Colonic mucosa (tissue), 4 donors: ENCODE measurements around the gene SH3RF2. TPM values are rescaled to one million over a fixed set of nuclear protein-coding genes. Genes with fewer than 3 reads are reported as not detected.
"Not testable (repeated sequence)": the region's sequence is repeated elsewhere in the genome, so short reads cannot be mapped to it uniquely, and the experiment has no call there.

Source experiments
- DNase-seq: peaks from one replicate; pipeline ENCODE4 v3.0.0-alpha.2; 2020
- H3K27ac ChIP-seq: fragments of 200-600 bp; one replicate; pipeline ENCODE4 v1.8.0; 2021
- H3K27me3 ChIP-seq: fragments of 200-600 bp; one replicate; pipeline ENCODE4 v1.8.0; 2021
- H3K36me3 ChIP-seq: fragments of 200-600 bp; one replicate; pipeline ENCODE4 v1.8.0; 2021
- H3K4me1 ChIP-seq: fragments of 200-600 bp; one replicate; pipeline ENCODE4 v1.8.0; 2021; ENCODE audit warnings: mild to moderate bottlenecking
- H3K4me3 ChIP-seq: fragments of 200-600 bp; one replicate; pipeline ENCODE4 v1.8.0; 2021
- H3K9ac ChIP-seq, 2 donors: one replicate each; pipeline ENCODE4 v1.7.0; 2013; ENCODE audit warnings: control low read depth in 2 of 2, low read depth in 2 of 2, low read length in 2 of 2
- H3K9me3 ChIP-seq: fragments of 200-600 bp; one replicate; pipeline ENCODE4 v1.8.0; 2021
- CTCF ChIP-seq: fragments of 200-600 bp; IDR thresholded peaks from one replicate; pipeline ENCODE4 v1.8.0; 2022; ENCODE audit warnings: antibody characterized with exemption, mild to moderate bottlenecking
- intact Hi-C: fragments of 100-400 bp; cut with DNase I; formaldehyde crosslinking; loops from one replicate; pipeline ENCODE4 v1.14.1; 2022
- total RNA-seq, 2 donors: library from RNA; stranded (reverse); fragmentation: NEBNext Ultra II Directional in 1 of 2; extraction: Animal tissue kit (Norgen Biotek cat#: 25700) in 1 of 2; gene quantifications; one replicate each; pipeline ENCODE4 v1.2.1, GENCODE V29; 2021
- donor health status: healthy.
- donor health status: DM: no; HTN: no; CAD: no.
- donor health status: DM: no; HTN: no; CAD: no.

Gene SH3RF2
- total RNA-seq, 2 donors from 2014 or later, result 58.2 to 59.3 TPM

DNA sequence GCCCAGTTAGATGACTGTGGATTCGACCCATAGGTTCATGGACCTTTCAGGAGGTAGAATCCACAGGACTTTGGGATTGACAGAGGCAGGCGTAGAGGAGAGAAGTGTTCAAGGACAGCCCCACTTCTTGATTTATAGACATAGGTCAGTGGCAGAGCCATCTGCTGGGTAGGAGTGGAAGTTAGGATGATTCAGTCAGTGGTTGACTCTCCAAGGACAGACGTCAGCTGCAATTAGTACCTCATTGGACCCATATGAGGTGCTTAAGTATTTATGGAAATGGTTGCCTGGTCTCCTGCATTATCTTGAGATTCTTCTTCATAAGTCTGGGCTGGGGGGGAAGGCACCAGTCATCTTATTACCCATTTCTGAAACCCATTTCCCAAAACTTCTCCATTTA is 70.9 kb downstream of the SH3RF2 start:
- Histone ChIP-seq H3K9me3 (no peaks in the 10 kb centered on the region), H3K4me1 (no peaks in the 10 kb centered on the region), H3K9ac (no peak overlapping the region), H3K27me3 (no peaks in the 10 kb centered on the region), H3K27ac (no peak overlapping the region), H3K4me3 (no peak overlapping the region), H3K36me3 (no peaks in the 10 kb centered on the region)
- no peak for TF ChIP-seq CTCF
- DNase-seq, result no peak
- intact Hi-C loops, result no loop called here

- TF ChIP-seq CTCF, result no peak
- no peaks in the 10 kb centered on the region for H3K9me3 ChIP-seq
- H3K9ac ChIP-seq, result no peak overlapping the region
- H3K4me1 ChIP-seq, result no peaks in the 10 kb centered on the region
- H3K4me3 ChIP-seq, result no peak overlapping the region
- no peaks in the 10 kb centered on the region for H3K36me3 ChIP-seq
- intact Hi-C loops, result no loop called here
- H3K27me3 ChIP-seq, result no peaks in the 10 kb centered on the region
- no peak overlapping the region for H3K27ac ChIP-seq
- no peak for DNase-seq
Observed at GRCh38 chr5:146007989-146008388, 71.6 kb downstream of the SH3RF2 start.

GRCh38 chr5:146009020-146009419 is 72.6 kb downstream of the SH3RF2 start:
- intact Hi-C loops, result no loop called here
- no peak for TF ChIP-seq CTCF
- Histone ChIP-seq H3K9me3 (no peaks in the 10 kb centered on the region), H3K4me1 (no peaks in the 10 kb centered on the region), H3K27me3 (no peaks in the 10 kb centered on the region), H3K4me3 (no peak overlapping the region), H3K36me3 (no peaks in the 10 kb centered on the region), H3K27ac (no peak overlapping the region), H3K9ac (no peak overlapping the region)
- DNase-seq, result no peak

DNA sequence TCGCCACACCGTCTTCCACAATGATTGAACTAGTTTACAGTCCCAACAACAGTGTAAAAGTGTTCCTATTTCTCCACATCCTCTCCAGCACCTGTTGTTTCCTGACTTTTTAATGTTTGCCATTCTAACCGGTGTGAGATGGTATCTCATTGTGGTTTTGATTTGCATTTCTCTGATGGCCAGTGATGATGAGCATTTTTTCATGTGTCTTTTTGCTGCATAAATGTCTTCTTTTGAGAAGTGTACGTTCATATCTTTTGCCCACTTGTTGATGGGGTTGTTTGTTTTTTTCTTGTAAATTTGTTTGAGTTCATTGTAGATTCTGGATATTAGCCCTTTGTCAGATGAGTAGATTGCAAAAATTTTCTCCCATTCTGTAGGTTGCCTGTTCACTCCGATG is 74.1 kb downstream of the SH3RF2 start:
- H3K4me1 ChIP-seq, DNase-seq, intact Hi-C loops, H3K4me3 ChIP-seq, H3K9me3 ChIP-seq, H3K36me3 ChIP-seq, H3K27ac ChIP-seq, H3K9ac ChIP-seq, H3K27me3 ChIP-seq: not testable (repeated sequence)

GRCh38 chr5:146013761-146014160 is 77.4 kb downstream of the SH3RF2 start:
- no peak overlapping the region for H3K27ac ChIP-seq
- DNase-seq, result no peak
- TF ChIP-seq CTCF, result no peak
- H3K36me3 ChIP-seq, result peaks cover 5% of the 10 kb centered on the region
- H3K27me3 ChIP-seq, result no peaks in the 10 kb centered on the region
- H3K9ac ChIP-seq, result no peak overlapping the region
- no peaks in the 10 kb centered on the region for H3K9me3 ChIP-seq
- no peaks in the 10 kb centered on the region for H3K4me1 ChIP-seq
- intact Hi-C loops, result no loop called here
- no peak overlapping the region for H3K4me3 ChIP-seq

- Histone ChIP-seq H3K27ac (no peak overlapping the region), H3K27me3 (no peaks in the 10 kb centered on the region), H3K4me1 (no peaks in the 10 kb centered on the region), H3K9ac (no peak overlapping the region), H3K9me3 (no peaks in the 10 kb centered on the region), H3K4me3 (no peak overlapping the region), H3K36me3 (peaks cover 5% of the 10 kb centered on the region)
- TF ChIP-seq CTCF, result no peak
- no peak for DNase-seq
- intact Hi-C loops, result no loop called here
Observed at GRCh38 chr5:146015001-146015400, 78.6 kb downstream of the SH3RF2 start.
